ENCODE measurements around the gene LRRC8E. TPM values are rescaled to one million over a fixed set of nuclear protein-coding genes. Genes with fewer than 3 reads are reported as not detected.
"Not testable (repeated sequence)": the region's sequence is repeated elsewhere in the genome, so short reads cannot be mapped to it uniquely, and the experiment has no call there.

The LRRC8E gene
- total RNA-seq, 4 donors from 2014 or later, result 0.13 to 0.32 (median 0.29) TPM

GRCh38 chr19:7887408-7888144, 734 bp upstream of the LRRC8E start:
- peaks cover 63% of the 10 kb centered on the region for H3K27me3 ChIP-seq
- TF ChIP-seq EP300 (IDR thresholded peaks at IDR 0.05), result no peak
- TF ChIP-seq CTCF (IDR thresholded peaks at IDR 0.05), result no peak
- TF ChIP-seq POLR2AphosphoS5 (IDR thresholded peaks at IDR 0.05), result no peak
- TF ChIP-seq POLR2A (IDR thresholded peaks at IDR 0.05), result no peak
- no peak for ATAC-seq
- no peak overlapping the region for H3K27ac ChIP-seq
- H3K4me3 ChIP-seq, result no peak overlapping the region
- WGBS, 2 donors (ENCODE audit: low coverage in 1 of 2), result 93 to 94% methylated on average over 3 to 7 of the region's 16 CpGs
- H3K36me3 ChIP-seq, result no peaks in the 10 kb centered on the region
- peaks cover 0 to 11% (median 0%) of the 10 kb centered on the region in 3 donors for H3K4me1 ChIP-seq
- H3K9me3 ChIP-seq, result no peaks in the 10 kb centered on the region

GRCh38 chr19:7888826-7889217, 512 bp downstream of the LRRC8E start:
- Histone ChIP-seq H3K27ac (no peak overlapping the region), H3K4me3 (peak overlapping the region in 1 of 2 donors; percentile 48), H3K27me3 (peaks cover 75% of the 10 kb centered on the region), H3K4me1 (peaks cover 0 to 11% (median 0%) of the 10 kb centered on the region in 3 donors), H3K36me3 (no peaks in the 10 kb centered on the region), H3K9me3 (no peaks in the 10 kb centered on the region)
- WGBS, 2 donors (ENCODE audit: low coverage in 1 of 2), result 40% methylated on average over 1 of the region's 8 CpGs; no CpG with 5 or more reads in 1 of the 2 donors
- TF ChIP-seq EP300 (IDR thresholded peaks at IDR 0.05) (no peak), CTCF (IDR thresholded peaks at IDR 0.05) (no peak), POLR2A (IDR thresholded peaks at IDR 0.05) (no peak), POLR2AphosphoS5 (IDR thresholded peaks at IDR 0.05) (no peak)
- ATAC-seq, result no peak

- peaks cover 69% of the 10 kb centered on the region for H3K27me3 ChIP-seq
- 80 to 86% methylated on average over 1 to 4 of the region's 18 CpGs for WGBS, 2 donors (ENCODE audit: low coverage in 1 of 2)
- ATAC-seq, H3K4me3 ChIP-seq, H3K27ac ChIP-seq, H3K36me3 ChIP-seq, H3K4me1 ChIP-seq, H3K9me3 ChIP-seq: not testable (repeated sequence)
These were observed 5.2 kb downstream of the LRRC8E start for GRCh38 chr19:7893362-7894101.

- no peak for ATAC-seq
- H3K4me1 ChIP-seq, result no peaks in the 10 kb centered on the region
- peaks cover 61% of the 10 kb centered on the region for H3K27me3 ChIP-seq
- no peak overlapping the region for H3K4me3 ChIP-seq
- no peak overlapping the region for H3K27ac ChIP-seq
- no peaks in the 10 kb centered on the region for H3K9me3 ChIP-seq
- TF ChIP-seq POLR2A (IDR thresholded peaks at IDR 0.05) (no peak), POLR2AphosphoS5 (IDR thresholded peaks at IDR 0.05) (no peak), EP300 (IDR thresholded peaks at IDR 0.05) (no peak), CTCF (IDR thresholded peaks at IDR 0.05) (no peak)
- no peaks in the 10 kb centered on the region for H3K36me3 ChIP-seq
- 68 to 100% methylated on average over 1 to 3 of the region's 18 CpGs for WGBS, 2 donors (ENCODE audit: low coverage in 1 of 2)
These were observed 6.5 kb downstream of the LRRC8E start for GRCh38 chr19:7894612-7895309.

GRCh38 chr19:7895565-7895964, 7.3 kb downstream of the LRRC8E start:
- no peaks in the 10 kb centered on the region for H3K4me1 ChIP-seq
- peaks cover 60% of the 10 kb centered on the region for H3K27me3 ChIP-seq
- no peak overlapping the region for H3K27ac ChIP-seq
- TF ChIP-seq POLR2A (IDR thresholded peaks at IDR 0.05), result no peak
- no peak for TF ChIP-seq CTCF (IDR thresholded peaks at IDR 0.05)
- no peaks in the 10 kb centered on the region for H3K36me3 ChIP-seq
- H3K9me3 ChIP-seq, result no peaks in the 10 kb centered on the region
- ATAC-seq, result no peak
- 86 to 100% methylated on average over 1 to 4 of the region's 13 CpGs for WGBS, 2 donors (ENCODE audit: low coverage in 1 of 2)
- no peak overlapping the region for H3K4me3 ChIP-seq

All from gastroesophageal sphincter (tissue), 4 donors.